ENCODE data around the gene GPR173.

The GPR173 gene

GRCh38 chrX:53088136-53088974 is 39.8 kb downstream of the GPR173 start:
- in situ Hi-C loops (cut with MboI; ENCODE audit: low sequenced_read_pairs) = no loop called here

- in situ Hi-C loops (cut with MboI; ENCODE audit: low sequenced_read_pairs) = no loop called here
Measured at GRCh38 chrX:53089224-53089842, 40.7 kb downstream of the GPR173 start.

DNA sequence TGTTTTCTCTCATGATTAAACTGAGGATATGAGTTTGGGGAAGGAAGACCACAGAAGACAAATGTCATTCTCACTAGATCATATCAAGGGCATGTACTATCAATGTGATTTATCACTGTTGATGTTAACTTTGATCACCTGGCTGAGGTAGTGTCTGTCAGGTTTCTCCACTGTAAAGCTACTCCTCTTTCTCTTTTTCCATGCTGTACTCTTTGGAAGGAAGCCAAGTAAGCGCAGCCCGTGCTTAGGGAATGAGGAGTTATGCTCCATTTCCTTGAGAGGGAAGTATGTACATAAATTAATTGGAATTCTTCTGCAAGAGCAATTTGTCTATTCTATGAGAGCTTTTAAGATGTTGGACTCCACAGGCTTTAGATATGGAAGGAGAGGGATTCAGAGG is 41.3 kb downstream of the GPR173 start:
- in situ Hi-C loops (cut with MboI; ENCODE audit: low sequenced_read_pairs) = no loop called here

GRCh38 chrX:53091354-53091753 is 42.8 kb downstream of the GPR173 start:
- in situ Hi-C loops (cut with MboI; ENCODE audit: low sequenced_read_pairs) = no loop called here

DNA sequence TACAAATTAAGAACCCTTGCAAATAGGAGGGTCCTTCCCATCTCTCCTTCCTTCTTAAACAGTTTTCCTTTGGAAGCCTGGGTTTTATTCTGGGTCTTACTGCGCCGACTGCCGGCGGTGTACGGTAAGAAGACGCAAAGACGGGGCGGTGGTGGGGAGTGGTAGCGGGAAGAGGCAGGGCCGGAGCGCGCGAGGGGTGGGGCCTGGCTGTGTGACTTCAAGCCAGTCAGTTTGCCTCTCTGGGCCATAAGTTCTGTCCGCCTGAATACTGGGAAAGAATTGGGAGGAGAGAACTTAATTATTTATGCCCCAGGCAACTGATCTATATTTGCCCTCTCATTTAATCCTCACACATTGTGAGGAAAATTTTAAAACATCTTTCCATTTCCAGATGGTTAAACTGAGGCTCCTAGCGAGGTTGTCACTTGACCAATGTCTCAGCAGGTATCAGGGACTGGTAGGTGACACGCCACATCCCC is 44.6 kb downstream of the GPR173 start:
- in situ Hi-C loops (cut with MboI; ENCODE audit: low sequenced_read_pairs) = no loop called here

GRCh38 chrX:53093748-53094581 is 45.4 kb downstream of the GPR173 start, which contains the start of gene KANTR:
TSS of gene KANTR (plus strand) at chrX:53094142. CDS start at chrX:53124273, 30,131 bp downstream.
- in situ Hi-C loops (cut with MboI; ENCODE audit: low sequenced_read_pairs) = no loop called here

DNA sequence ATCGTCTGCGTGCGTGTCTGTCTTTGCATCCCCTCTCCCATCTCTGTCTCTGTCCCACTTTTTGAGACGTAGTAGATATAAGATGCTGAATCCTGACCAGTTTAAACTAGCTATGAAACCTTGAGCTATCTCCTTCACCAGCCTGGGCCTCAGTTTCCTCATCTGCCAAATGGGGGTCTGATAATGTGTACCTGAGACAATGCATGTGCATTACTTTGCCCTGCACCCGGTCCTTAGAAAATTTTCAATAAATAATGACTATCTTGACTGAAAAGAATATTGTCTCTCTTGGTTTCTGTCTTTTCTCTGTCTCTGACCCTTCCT is 46.0 kb downstream of the GPR173 start:
- in situ Hi-C loops (cut with MboI; ENCODE audit: low sequenced_read_pairs) = no loop called here

GRCh38 chrX:53095796-53096195 is 47.2 kb downstream of the GPR173 start:
- in situ Hi-C loops (cut with MboI; ENCODE audit: low sequenced_read_pairs) = no loop called here

- in situ Hi-C loops (cut with MboI; ENCODE audit: low sequenced_read_pairs) = no loop called here
Measured at GRCh38 chrX:53114864-53115549, 66.4 kb downstream of the GPR173 start.

GRCh38 chrX:53115550-53115874 is 66.9 kb downstream of the GPR173 start:
- in situ Hi-C loops (cut with MboI; ENCODE audit: low sequenced_read_pairs) = no loop called here

DNA sequence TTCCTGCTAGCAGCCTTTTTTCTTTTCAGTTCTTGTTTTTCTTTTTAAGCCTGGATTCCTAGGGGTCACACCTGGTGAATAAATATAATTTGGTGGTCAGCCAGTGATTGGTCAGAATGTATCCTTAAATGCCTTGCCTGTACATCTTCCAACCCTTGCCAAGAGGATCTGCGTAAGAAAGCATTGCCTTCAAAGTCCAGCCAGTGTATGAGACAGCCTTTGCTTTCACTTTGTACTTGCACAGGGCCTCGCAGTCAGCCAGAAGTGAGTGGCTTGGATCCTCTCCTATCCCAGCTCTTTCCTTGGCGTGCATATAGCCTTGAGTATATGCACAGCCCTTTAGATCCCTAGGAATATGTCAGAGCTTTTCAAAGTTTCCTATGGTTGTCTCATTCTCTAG is 67.5 kb downstream of the GPR173 start:
- in situ Hi-C loops (cut with MboI; ENCODE audit: low sequenced_read_pairs) = no loop called here

GRCh38 chrX:53122013-53122412 is 73.4 kb downstream of the GPR173 start:
- in situ Hi-C loops (cut with MboI; ENCODE audit: low sequenced_read_pairs) = no loop called here

GRCh38 chrX:53125506-53125905 is 76.9 kb downstream of the GPR173 start:
- in situ Hi-C loops (cut with MboI; ENCODE audit: low sequenced_read_pairs) = no loop called here

DNA sequence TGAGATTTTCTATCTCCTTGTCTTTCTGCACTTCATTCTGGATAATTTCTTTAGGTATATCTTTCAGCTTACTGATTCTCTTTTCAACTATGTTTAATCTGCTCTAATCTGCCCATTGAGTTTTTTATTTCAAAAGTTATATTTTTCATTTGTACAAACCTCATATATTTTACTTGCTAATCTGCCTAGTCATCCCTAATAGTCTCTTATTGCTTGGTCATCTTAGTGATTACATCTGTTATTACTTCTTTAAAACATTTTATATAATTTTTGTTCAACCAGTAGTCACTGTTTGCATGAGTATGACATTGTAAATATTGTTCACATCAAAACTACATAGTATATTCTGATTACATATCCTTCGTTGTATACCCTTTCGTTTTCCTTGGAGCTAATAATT is 77.8 kb downstream of the GPR173 start:
- in situ Hi-C loops (cut with MboI; ENCODE audit: low sequenced_read_pairs) = no loop called here

DNA sequence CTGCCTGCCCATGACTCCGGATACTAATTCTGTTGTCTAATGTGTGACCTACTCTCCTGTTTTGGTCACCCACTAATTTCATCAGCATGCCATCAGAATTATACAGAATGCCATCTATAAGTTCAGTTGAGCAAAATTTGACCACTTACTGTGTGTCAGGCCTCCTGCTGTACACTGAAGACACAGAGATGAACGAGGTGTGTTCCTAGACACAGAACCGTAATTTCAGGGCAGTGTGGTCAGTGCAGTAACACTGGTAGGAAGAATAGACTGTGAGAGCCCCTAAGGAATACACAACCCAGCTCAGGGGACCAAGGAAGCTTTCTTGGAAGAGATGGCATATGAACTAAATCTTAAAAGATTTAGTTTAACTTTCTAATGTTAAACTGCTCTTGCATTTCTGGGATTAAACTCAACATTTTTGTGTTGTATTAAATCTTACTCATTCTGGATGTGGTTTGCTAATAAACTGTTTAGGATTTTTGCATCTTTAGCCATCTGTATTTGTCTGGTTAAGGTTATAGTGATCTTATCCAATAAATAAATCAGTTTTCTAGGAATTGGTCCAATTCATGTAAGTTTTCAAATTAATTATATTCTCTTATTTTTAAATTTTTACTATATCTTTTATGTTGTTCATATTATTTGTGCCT is 79.6 kb downstream of the GPR173 start:
- in situ Hi-C loops (cut with MboI; ENCODE audit: low sequenced_read_pairs) = no loop called here
